ENCODE data around the gene PRICKLE2. TPM values are rescaled to one million over a fixed set of nuclear protein-coding genes. Genes with fewer than 3 reads are reported as not detected.

The PRICKLE2 gene
- total RNA-seq, 2 donors from 2014 or later = 23.4 to 41.5 TPM

- no peak overlapping the region for H3K4me3 ChIP-seq
- H3K36me3 ChIP-seq (replicated peaks in 1 of 2; ENCODE audit: insufficient read depth in 1 of 2, low read depth in 2 of 2) = peaks cover 0 to 2% of the 10 kb centered on the region in 2 donors
- TF ChIP-seq POLR2A (IDR thresholded peaks at IDR 0.05) = no peak
- TF ChIP-seq CTCF (IDR thresholded peaks at IDR 0.05) = no peak
- DNase-seq = no peak
- no peaks in the 10 kb centered on the region for H3K9me3 ChIP-seq
- H3K27me3 ChIP-seq = no peaks in the 10 kb centered on the region
- intact Hi-C loops (cut with DNase I) = no loop called here
- WGBS, 2 donors = 0 to 6% methylated on average over 2 of the region's 2 CpGs
- no peak overlapping the region for H3K27ac ChIP-seq
- peaks cover 5% of the 10 kb centered on the region for H3K4me1 ChIP-seq
- ATAC-seq = no peak
Measured at GRCh38 chr3:64161481-64161952, 63.7 kb downstream of the PRICKLE2 start.

- H3K4me3 ChIP-seq = no peak overlapping the region
- peaks cover 5% of the 10 kb centered on the region for H3K4me1 ChIP-seq
- DNase-seq (no peak), ATAC-seq (no peak)
- H3K9me3 ChIP-seq = no peaks in the 10 kb centered on the region
- 90 to 92% methylated on average over 8 of the region's 8 CpGs for whole genome bisulfite sequencing, 2 donors
- H3K36me3 ChIP-seq (replicated peaks in 1 of 2; ENCODE audit: insufficient read depth in 1 of 2, low read depth in 2 of 2) = peaks cover 0 to 2% of the 10 kb centered on the region in 2 donors
- H3K27ac ChIP-seq = no peak overlapping the region
- intact Hi-C loops (cut with DNase I) = no loop called here
- TF ChIP-seq CTCF (IDR thresholded peaks at IDR 0.05) = no peak
- TF ChIP-seq POLR2A (IDR thresholded peaks at IDR 0.05) = no peak
- no peaks in the 10 kb centered on the region for H3K27me3 ChIP-seq
Measured at GRCh38 chr3:64160000-64160695, 65.1 kb downstream of the PRICKLE2 start.

- DNase-seq (peak; percentile 15 to 64 (median 37)), ATAC-seq (no peak)
- H3K9me3 ChIP-seq = no peaks in the 10 kb centered on the region
- H3K36me3 ChIP-seq (replicated peaks in 1 of 2; ENCODE audit: insufficient read depth in 1 of 2, low read depth in 2 of 2) = peaks cover 0 to 2% of the 10 kb centered on the region in 2 donors
- TF ChIP-seq POLR2A (IDR thresholded peaks at IDR 0.05) = no peak
- no peak for TF ChIP-seq CTCF (IDR thresholded peaks at IDR 0.05)
- H3K4me3 ChIP-seq = no peak overlapping the region
- 65 to 70% methylated on average over 3 of the region's 3 CpGs for WGBS, 2 donors
- H3K27ac ChIP-seq = no peak overlapping the region
- intact Hi-C loops (cut with DNase I) = no loop called here
- no peaks in the 10 kb centered on the region for H3K27me3 ChIP-seq
- peaks cover 5% of the 10 kb centered on the region for H3K4me1 ChIP-seq
Measured at GRCh38 chr3:64158334-64158733, 66.9 kb downstream of the PRICKLE2 start.

- no peaks in the 10 kb centered on the region for H3K27me3 ChIP-seq
- no peak overlapping the region for H3K27ac ChIP-seq
- WGBS, 2 donors = 90 to 91% methylated on average over 17 of the region's 17 CpGs
- TF ChIP-seq CTCF (IDR thresholded peaks at IDR 0.05) (no peak), POLR2A (IDR thresholded peaks at IDR 0.05) (no peak)
- no peak for DNase-seq
- intact Hi-C loops (cut with DNase I) = no loop called here
- H3K4me3 ChIP-seq = no peak overlapping the region
- peaks cover 5% of the 10 kb centered on the region for H3K4me1 ChIP-seq
- H3K36me3 ChIP-seq (replicated peaks in 1 of 2; ENCODE audit: insufficient read depth in 1 of 2, low read depth in 2 of 2) = peaks cover 0 to 2% of the 10 kb centered on the region in 2 donors
- no peak for ATAC-seq
- H3K9me3 ChIP-seq = no peaks in the 10 kb centered on the region
Measured at GRCh38 chr3:64157150-64158035, 67.9 kb downstream of the PRICKLE2 start.

Data from body of pancreas (tissue), 4 donors.